Spleen (tissue), 11 donors: ENCODE results near the gene LRWD1. TPM values are rescaled to one million over a fixed set of nuclear protein-coding genes. Genes with fewer than 3 reads are reported as not detected.

Experiments used
- DNase-seq: peaks from one replicate; pipeline ENCODE4 v3.0.0-alpha.2; 2020
- H3K27ac ChIP-seq, 8 donors: fragments of 200-600 bp; sonication (generic) in 7 of 8; 1 replicate in 4 of 8; 2 replicates in 4 of 8; pipeline versions ENCODE4 v1.5.0 to v1.8.0; 2016 to 2021; ENCODE audit warnings: inconsistent platforms in 4 of 8, mild to moderate bottlenecking in 4 of 8, moderate library complexity in 1 of 8
- H3K27me3 ChIP-seq, 7 donors: fragments of 200-600 bp; sonication (generic) in 6 of 7; replicated peaks in 1 of 7; 1 replicate in 4 of 7; 2 replicates in 3 of 7; pipeline versions ENCODE4 v1.5.0 to v1.8.0; 2016 to 2021; ENCODE audit warnings: inconsistent platforms in 3 of 7, mild to moderate bottlenecking in 1 of 7
- H3K36me3 ChIP-seq, 6 donors: fragments of 200-600 bp; sonication (generic) in 5 of 6; 1 replicate in 4 of 6; 2 replicates in 2 of 6; pipeline versions ENCODE4 v1.5.0 to v1.8.0; 2016 to 2021; ENCODE audit warnings: inconsistent platforms in 2 of 6
- H3K4me1 ChIP-seq, 6 donors: fragments of 200-600 bp; sonication (generic) in 5 of 6; 1 replicate in 3 of 6; 2 replicates in 3 of 6; pipeline versions ENCODE4 v1.5.0 to v1.8.0; 2016 to 2021; ENCODE audit warnings: inconsistent platforms in 3 of 6
- H3K4me3 ChIP-seq, 8 donors: fragments of 200-600 bp; sonication (generic) in 7 of 8; 1 replicate in 4 of 8; 2 replicates in 4 of 8; pipeline versions ENCODE4 v1.5.0 to v1.8.0; 2016 to 2021; ENCODE audit warnings: inconsistent platforms in 4 of 8, mild to moderate bottlenecking in 4 of 8, moderate library complexity in 2 of 8
- H3K9me3 ChIP-seq, 8 donors: fragments of 200-600 bp; sonication (generic) in 7 of 8; 1 replicate in 4 of 8; 2 replicates in 4 of 8; pipeline versions ENCODE4 v1.5.0 to v1.8.0; 2016 to 2021; ENCODE audit warnings: inconsistent platforms in 4 of 8
- CTCF ChIP-seq, 11 experiments: fragments of 200-600 bp in 7 of 11; fragments of 450-650 bp in 4 of 11; sonication (generic) in 4 of 11; IDR thresholded peaks in 8 of 11; conservative IDR thresholded peaks in 3 of 11; 1 replicate in 7 of 11; 2 replicates in 4 of 11; pipeline versions ENCODE4 v1.4.0 to v1.8.0; 2016 to 2021; ENCODE audit warnings: antibody characterized with exemption in 11 of 11, inconsistent platforms in 4 of 11, mild to moderate bottlenecking in 1 of 11
- POLR2A ChIP-seq, 3 donors: fragments of 450-650 bp; IDR thresholded peaks; one replicate each; pipeline ENCODE4 v1.5.1; 2017; ENCODE audit warnings: antibody characterized with exemption in 3 of 3, mild to moderate bottlenecking in 1 of 3
- POLR2AphosphoS5 ChIP-seq, 3 donors: sonication (generic); formaldehyde crosslinking; IDR thresholded peaks; one replicate each; pipeline ENCODE4 v1.5.1; 2017; ENCODE audit warnings: antibody characterized with exemption in 3 of 3
- WGBS, 5 donors: extraction: QIAGEN DNeasy Blood & Tissue Kit in 3 of 5; methylation state at CpG; one replicate each; pipeline versions ENCODE4 v1.1.5 to v1.1.7; 2013 to 2018; 5-methylcytosine and 5-hydroxymethylcytosine counted together
- intact Hi-C: fragments of 100-400 bp; cut with DNase I; formaldehyde crosslinking; loops from one replicate; pipeline ENCODE4 v1.15.0; 2023; ENCODE audit warnings: low total_unique reads
- polyA plus RNA-seq, 3 donors: library from polyadenylated mRNA; stranded (reverse); fragments of 200-250 nt; gene quantifications; one replicate each; pipeline ENCODE4 v1.2.1, GENCODE V29; 2013
- total RNA-seq, 7 donors: library from RNA; depleted of rRNA in 3 of 7; stranded (reverse); fragments of >200 nt in 3 of 7; fragmentation: NEBNext Ultra II Directional in 4 of 7; extraction: Animal tissue kit (Norgen Biotek cat#: 25700) in 4 of 7; gene quantifications; one replicate each; pipeline versions ENCODE4 v1.1.0 to v1.2.1, GENCODE V29; 2016 to 2021
- donor health status: healthy with polysubstance abuse.
- donor health status: DM: no; HTN: no; CAD: no; lungs with moderate emphysema.
- donor health status: DM: no; HTN: no; CAD: no.
- donor health status: Bipolar disorder and iron deficiency.
- donor health status: healthy.
- donor health status: DM: no; HTN: no; CAD: no.
- donor health status: DM: yes; HTN: yes; CAD: no.

Gene LRWD1
- total and polyA plus RNA-seq, 10 donors: 19.9 to 42.2 (median 27.3) TPM

- H3K9me3 ChIP-seq: no peaks in the 10 kb centered on the region
- no peak for DNase-seq
- no peak overlapping the region for H3K4me3 ChIP-seq
- TF ChIP-seq CTCF (IDR thresholded peaks at IDR 0.05 in 8 of 11, conservative IDR thresholded peaks at IDR 0.05 in 3 of 11): no peak
- peak; percentile 30 to 77 (median 42) for TF ChIP-seq POLR2AphosphoS5 (IDR thresholded peaks at IDR 0.05)
- no peak for TF ChIP-seq POLR2A (IDR thresholded peaks at IDR 0.05)
- H3K27me3 ChIP-seq: no peaks in the 10 kb centered on the region
- intact Hi-C loops: loop anchor here (5.0 kb wide), 1 partner anchor 50 kb away; no protein-coding TSS in a partner anchor
- WGBS, 5 donors: 94 to 97% (median 96%) methylated on average over 5 to 40 of the region's 40 CpGs
- no peak overlapping the region for H3K27ac ChIP-seq
- peaks cover 0 to 22% (median under 1%) of the 10 kb centered on the region in 6 donors for H3K4me1 ChIP-seq
- H3K36me3 ChIP-seq: peaks cover 0 to 53% (median 42%) of the 10 kb centered on the region in 6 donors
Measured at GRCh38 chr7:102457352-102457924, 7.3 kb upstream of the LRWD1 start.

- no peaks in the 10 kb centered on the region for H3K27me3 ChIP-seq
- H3K27ac ChIP-seq: no peak overlapping the region
- no peaks in the 10 kb centered on the region for H3K9me3 ChIP-seq
- TF ChIP-seq POLR2AphosphoS5 (IDR thresholded peaks at IDR 0.05): peak in 2 of 3 donors; percentile 11 to 54
- TF ChIP-seq CTCF (IDR thresholded peaks at IDR 0.05 in 8 of 11, conservative IDR thresholded peaks at IDR 0.05 in 3 of 11): no peak
- TF ChIP-seq POLR2A (IDR thresholded peaks at IDR 0.05): no peak
- 88 to 95% (median 92%) methylated on average over 18 to 24 of the region's 24 CpGs for WGBS, 5 donors
- H3K4me1 ChIP-seq: peaks cover 3 to 41% (median 15%) of the 10 kb centered on the region in 6 donors
- H3K4me3 ChIP-seq: no peak overlapping the region
- DNase-seq: no peak
- H3K36me3 ChIP-seq: peaks cover 0 to 53% (median 42%) of the 10 kb centered on the region in 6 donors
- intact Hi-C loops: loop anchor here (5.0 kb wide), 1 partner anchor 52 kb away; no protein-coding TSS in a partner anchor
Measured at GRCh38 chr7:102459221-102459844, 5.5 kb upstream of the LRWD1 start.

- 74 to 86% (median 79%) methylated on average over 8 of the region's 8 CpGs for WGBS, 5 donors
- TF ChIP-seq POLR2AphosphoS5 (IDR thresholded peaks at IDR 0.05) (no peak), CTCF (IDR thresholded peaks at IDR 0.05 in 8 of 11, conservative IDR thresholded peaks at IDR 0.05 in 3 of 11) (no peak), POLR2A (IDR thresholded peaks at IDR 0.05) (no peak)
- no peaks in the 10 kb centered on the region for H3K9me3 ChIP-seq
- intact Hi-C loops: no loop called here
- peaks cover 0 to 44% (median 39%) of the 10 kb centered on the region in 6 donors for H3K36me3 ChIP-seq
- no peaks in the 10 kb centered on the region for H3K27me3 ChIP-seq
- H3K27ac ChIP-seq: peak overlapping the region in 1 of 8 donors; percentile 5
- H3K4me1 ChIP-seq: peaks cover 6 to 48% (median 18%) of the 10 kb centered on the region in 6 donors
- no peak overlapping the region for H3K4me3 ChIP-seq
- no peak for DNase-seq
Measured at GRCh38 chr7:102460467-102460866, 4.3 kb upstream of the LRWD1 start.
